ENCODE measurements around the gene P3H3. TPM values are rescaled to one million over a fixed set of nuclear protein-coding genes. Genes with fewer than 3 reads are reported as not detected.

Gene P3H3
- total and polyA plus RNA-seq, 2 of the 4 experiments (the other 2 are of a cell fraction): 27.8 to 83.9 TPM

GRCh38 chr12:6824085-6824775, 4.0 kb upstream of the P3H3 start (continued):
- TF ChIP-seq RAD21 (IDR thresholded peaks at IDR 0.05; ENCODE audit: low read length) (no peak), FOS (IDR thresholded peaks at IDR 0.05; ENCODE audit: low read depth, low read length) (no peak), RFX5 (IDR thresholded peaks at IDR 0.05; ENCODE audit: low read depth, low read length) (no peak)
- TF ChIP-seq, protein P1, sequence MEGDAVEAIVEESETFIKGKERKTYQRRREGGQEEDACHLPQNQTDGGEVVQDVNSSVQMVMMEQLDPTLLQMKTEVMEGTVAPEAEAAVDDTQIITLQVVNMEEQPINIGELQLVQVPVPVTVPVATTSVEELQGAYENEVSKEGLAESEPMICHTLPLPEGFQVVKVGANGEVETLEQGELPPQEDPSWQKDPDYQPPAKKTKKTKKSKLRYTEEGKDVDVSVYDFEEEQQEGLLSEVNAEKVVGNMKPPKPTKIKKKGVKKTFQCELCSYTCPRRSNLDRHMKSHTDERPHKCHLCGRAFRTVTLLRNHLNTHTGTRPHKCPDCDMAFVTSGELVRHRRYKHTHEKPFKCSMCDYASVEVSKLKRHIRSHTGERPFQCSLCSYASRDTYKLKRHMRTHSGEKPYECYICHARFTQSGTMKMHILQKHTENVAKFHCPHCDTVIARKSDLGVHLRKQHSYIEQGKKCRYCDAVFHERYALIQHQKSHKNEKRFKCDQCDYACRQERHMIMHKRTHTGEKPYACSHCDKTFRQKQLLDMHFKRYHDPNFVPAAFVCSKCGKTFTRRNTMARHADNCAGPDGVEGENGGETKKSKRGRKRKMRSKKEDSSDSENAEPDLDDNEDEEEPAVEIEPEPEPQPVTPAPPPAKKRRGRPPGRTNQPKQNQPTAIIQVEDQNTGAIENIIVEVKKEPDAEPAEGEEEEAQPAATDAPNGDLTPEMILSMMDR (conservative IDR thresholded peaks at IDR 0.05; ENCODE audit: low read depth, low read length): no peak
